ENCODE results near the gene ZNF532.

ZNF532 gene

DNA sequence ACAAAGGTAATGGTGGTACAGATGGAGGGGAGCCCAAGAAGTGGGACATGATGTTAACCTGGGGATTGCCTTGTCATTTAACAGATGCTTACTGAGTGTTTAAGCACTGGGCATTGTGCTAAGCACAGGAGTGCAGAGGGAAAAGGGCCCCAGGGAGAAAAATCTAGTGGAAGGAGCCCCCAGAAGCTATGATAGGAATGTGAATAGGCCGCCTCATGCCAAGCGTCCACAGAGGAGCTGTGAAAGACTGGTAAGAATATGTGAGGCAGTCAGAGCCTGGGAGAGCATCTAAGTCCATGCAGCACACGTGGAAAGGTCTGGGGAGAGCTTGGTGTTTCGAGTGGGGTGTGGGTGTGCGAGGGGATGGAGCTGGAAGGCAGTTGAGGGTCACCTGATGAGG, 5.5 kb downstream of the ZNF532 start:
- DNase-seq, result no peak

DNA sequence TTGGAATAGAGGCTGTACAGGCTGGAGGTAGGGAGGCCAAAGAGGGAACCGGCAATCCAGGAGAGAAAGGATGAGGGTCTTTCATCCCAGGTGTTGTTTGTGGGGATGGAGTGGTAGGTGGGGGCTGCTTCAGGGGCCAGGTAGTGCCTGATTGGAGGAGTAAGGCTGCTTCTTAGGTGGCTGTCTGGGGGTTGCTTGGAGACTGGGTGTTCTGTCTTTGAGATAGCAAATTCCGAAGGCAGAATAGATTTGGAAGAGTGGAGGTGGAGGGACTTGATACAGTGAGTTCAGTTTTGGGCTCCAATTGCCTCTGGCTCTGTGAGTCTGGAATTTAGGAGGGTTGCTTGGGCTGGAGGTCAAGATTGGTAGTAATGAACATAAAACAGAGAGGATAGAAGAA, 5.9 kb downstream of the ZNF532 start:
- DNase-seq, result no peak

- DNase-seq, result no peak
These were observed 7.1 kb downstream of the ZNF532 start for GRCh38 chr18:58871514-58872420.

- no peak for DNase-seq
These were observed 14.0 kb downstream of the ZNF532 start for GRCh38 chr18:58878640-58879039.

GRCh38 chr18:58881477-58881876, 16.8 kb downstream of the ZNF532 start:
- DNase-seq, result no peak

DNA sequence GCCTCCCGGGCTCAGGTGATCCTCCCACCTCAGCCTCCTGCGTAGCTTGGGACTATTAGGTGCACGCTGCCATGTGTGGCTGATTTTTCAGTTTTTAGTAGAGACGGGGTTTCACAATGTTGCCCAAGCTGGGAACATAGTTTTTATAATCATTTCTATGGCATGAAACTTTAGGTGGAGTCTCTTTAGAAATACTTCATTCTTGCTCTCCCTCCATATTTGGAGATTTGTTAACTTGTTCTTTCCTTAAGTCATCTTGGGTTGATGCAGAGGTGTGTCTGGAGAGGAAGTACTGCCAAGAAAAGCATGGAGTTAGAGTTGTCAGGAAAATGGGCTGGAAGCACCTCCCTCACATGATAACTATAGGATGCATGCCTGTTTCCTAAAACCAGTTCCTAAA, 17.4 kb downstream of the ZNF532 start:
- no peak for DNase-seq

GRCh38 chr18:58882686-58883085, 18.0 kb downstream of the ZNF532 start:
- DNase-seq, result no peak

GRCh38 chr18:58884680-58885079, 20.0 kb downstream of the ZNF532 start:
- DNase-seq, result no peak

GRCh38 chr18:58886431-58886830, 21.8 kb downstream of the ZNF532 start:
- no peak for DNase-seq

DNA sequence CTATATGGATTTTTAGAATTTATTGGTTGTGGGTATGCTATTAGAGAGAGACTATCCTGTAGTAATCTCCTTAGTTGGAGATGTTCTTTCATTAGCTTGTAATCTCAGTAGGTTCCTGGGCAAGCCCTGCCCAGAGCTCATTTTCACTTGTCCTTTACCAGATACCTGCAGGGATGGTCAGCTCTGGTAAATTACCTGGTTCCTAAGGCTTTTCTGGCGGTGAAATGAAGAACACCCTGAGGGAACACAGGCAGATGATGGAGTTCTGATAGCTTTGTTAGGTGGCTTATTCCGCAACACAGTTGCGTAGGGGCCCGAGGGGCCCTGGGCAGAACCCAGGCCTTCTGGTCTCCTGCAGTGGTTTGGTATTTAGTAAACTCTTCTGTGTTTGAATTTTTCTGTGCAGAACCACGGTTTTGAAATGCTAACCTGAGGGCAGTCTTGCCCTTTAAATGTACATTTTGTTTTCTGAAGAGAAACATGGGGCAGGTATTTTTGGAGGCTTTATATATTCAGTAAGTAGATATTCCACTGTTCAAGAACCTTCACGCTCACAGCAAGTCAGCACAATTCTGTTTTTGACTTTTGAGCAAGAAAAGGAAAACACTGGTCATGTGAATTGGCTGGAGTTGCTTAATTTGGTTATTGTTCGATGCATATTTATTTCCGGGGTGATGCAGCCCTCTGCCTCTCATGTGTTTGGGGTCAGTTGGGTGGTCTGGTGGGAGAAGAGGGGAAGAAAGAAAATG, 22.4 kb downstream of the ZNF532 start:
- no peak for DNase-seq

DNA sequence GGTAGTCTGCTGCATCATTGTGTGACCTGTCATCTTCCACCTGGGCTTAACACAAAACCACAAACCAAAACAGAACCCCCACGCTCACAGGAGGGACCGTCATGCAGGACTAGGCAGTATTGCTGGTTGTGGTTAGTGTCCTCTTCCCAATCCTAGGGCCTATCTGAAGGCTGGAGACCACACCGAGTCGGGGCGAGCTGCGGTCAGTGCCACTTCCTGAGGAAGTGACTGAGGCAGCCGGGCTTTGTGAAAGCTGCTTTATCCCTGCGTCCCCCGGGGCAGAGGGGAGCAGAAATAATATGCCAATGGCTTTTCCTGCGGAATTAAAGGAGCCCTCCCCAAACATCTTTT, 22.9 kb downstream of the ZNF532 start:
- no peak for DNase-seq

- DNase-seq, result no peak
These were observed 27.1 kb downstream of the ZNF532 start for GRCh38 chr18:58891776-58892175.

GRCh38 chr18:58892488-58892887, 27.8 kb downstream of the ZNF532 start:
- no peak for DNase-seq

DNA sequence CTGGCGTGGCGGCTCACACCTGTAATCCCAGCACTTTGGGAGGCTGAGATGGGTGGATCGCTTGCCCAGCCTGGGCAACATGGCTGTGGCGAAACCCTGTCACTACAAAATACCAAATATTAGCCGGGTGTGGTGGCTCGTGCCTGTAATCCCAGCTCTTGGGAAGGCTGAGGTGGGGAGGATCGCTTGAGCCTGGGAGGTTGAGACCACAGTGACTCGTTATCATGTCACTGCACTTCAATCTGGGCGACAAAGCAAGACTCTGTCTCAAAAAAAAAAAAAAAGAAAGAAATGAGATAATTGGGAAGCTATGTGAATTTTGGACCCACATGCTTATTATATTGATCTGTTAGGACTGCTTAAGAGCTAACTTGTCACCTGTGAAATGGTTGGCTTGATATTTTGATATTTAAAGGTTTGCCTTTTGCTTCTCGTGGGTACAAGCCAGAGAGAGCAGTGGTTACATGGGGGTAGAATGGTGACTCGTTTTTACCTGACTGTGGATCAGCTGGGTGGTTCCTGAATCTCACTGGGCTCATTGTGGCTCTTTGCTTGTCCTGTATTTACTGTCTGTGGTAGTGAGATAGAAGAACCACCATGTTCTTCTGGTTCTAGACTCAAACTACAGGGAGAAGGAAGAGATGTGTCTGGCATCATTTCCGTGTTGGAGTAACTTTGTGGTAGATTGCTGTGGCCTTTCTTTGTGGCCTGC, 28.9 kb downstream of the ZNF532 start:
- DNase-seq, result no peak

GRCh38 chr18:58894930-58895329, 30.3 kb downstream of the ZNF532 start:
- no peak for DNase-seq

GRCh38 chr18:58895385-58895784, 30.7 kb downstream of the ZNF532 start:
- no peak for DNase-seq

- DNase-seq, result no peak
These were observed 31.6 kb downstream of the ZNF532 start for GRCh38 chr18:58896268-58896667.

DNA sequence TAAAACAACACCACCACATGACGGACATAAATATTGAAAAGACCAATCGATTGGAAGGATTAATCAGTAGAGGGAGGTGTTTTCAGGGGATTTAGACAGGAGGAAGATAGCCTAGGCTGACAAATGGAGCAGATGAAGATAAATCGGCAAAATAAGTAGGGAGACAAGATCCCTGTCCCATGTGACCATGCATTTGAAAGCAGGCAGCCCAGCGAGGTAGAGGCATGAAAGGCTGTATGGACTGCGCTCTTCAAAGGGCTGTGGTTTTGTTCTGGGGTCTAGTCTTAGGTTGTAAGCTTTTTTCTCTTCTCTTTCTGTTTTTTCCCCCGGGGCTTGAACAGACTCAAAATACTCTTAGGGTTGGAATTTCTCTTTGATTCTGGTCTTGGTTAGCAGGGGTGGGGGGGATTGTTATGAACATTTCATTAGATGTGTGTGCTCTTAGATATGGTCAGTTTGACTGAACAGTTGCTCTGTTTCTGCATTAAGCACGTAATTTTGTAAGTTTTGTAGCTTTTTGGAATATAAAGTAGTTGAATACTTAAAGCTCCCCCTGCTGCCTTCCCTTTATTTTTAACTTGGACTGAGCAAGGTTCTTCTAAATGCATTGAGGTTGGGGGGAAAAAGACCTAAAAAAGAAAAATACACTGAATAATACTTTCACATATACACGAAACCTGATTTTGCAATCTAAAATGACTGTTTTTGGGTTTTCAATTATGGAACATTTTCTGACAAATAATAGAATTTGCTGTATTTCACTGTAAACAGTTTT, 32.2 kb downstream of the ZNF532 start:
- DNase-seq, result no peak

- no peak for DNase-seq
These were observed 33.5 kb downstream of the ZNF532 start for GRCh38 chr18:58898010-58898799.

DNA sequence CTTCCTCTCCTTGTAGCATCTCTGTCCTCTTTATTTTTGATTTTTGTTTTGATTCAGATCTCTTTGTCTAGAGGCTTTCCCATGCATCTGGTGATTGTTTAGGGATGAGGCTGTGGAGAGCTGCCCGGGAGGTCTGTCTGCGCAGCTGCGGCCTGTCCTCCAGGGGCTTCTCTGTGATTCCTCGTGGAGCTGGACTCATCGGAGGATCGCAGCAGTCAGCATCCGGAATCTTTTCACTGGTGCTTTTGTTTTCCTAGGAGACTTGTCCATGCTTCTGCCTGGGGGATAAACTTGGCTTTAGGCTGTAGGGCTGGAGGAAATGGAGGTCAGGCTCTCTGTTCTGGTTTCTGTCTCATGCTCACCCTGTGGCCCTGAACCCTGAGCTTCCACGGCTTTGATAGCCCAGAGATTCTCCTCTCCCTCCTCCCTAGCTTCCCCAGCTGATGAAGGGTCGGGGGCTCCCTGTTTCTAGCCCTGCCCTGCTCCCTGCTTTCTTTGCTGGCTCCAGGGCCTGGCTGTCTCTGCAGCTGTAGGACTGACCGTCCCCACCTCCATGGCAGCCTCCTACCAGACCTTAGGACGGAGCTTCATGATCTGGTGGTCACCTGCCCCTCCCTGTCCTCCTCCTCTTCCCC, 35.5 kb downstream of the ZNF532 start:
- no peak for DNase-seq

- no peak for DNase-seq
These were observed 36.5 kb downstream of the ZNF532 start for GRCh38 chr18:58901143-58901542.
